GM18861 (cell line): ENCODE results near the gene LDAH.

Experiments used
- ATAC-seq: cut with Tn5 transposase; IDR thresholded peaks from one replicate; pipeline ENCODE4 v1.9.1; 2021; ENCODE audit not compliant: unreplicated experiment

LDAH gene

GRCh38 chr2:20654535-20654813 lies 168.4 kb downstream of the LDAH start:
- no peak for ATAC-seq

GRCh38 chr2:20653695-20654534 lies 169.0 kb downstream of the LDAH start:
- ATAC-seq = no peak

- ATAC-seq = no peak
These were observed 170.0 kb downstream of the LDAH start for GRCh38 chr2:20652673-20653575.

- no peak for ATAC-seq
These were observed 170.8 kb downstream of the LDAH start for GRCh38 chr2:20652141-20652540.

GRCh38 chr2:20651731-20652099 lies 171.2 kb downstream of the LDAH start:
- ATAC-seq = no peak

GRCh38 chr2:20650877-20651730 lies 171.8 kb downstream of the LDAH start, which contains the start of gene HS1BP3:
Gene HS1BP3 (minus strand): TSS chr2:20651098. CDS start chr2:20651063, 35 bp downstream.
- peak; percentile 95 for ATAC-seq

GRCh38 chr2:20650393-20650876 lies 172.5 kb downstream of the LDAH start:
- peak; percentile 4 for ATAC-seq

- no peak for ATAC-seq
These were observed 172.9 kb downstream of the LDAH start for GRCh38 chr2:20649976-20650375.

- ATAC-seq = no peak
These were observed 173.3 kb downstream of the LDAH start for GRCh38 chr2:20649576-20649975.

- no peak for ATAC-seq
These were observed 174.1 kb downstream of the LDAH start for GRCh38 chr2:20648831-20649230.

- no peak for ATAC-seq
These were observed 174.7 kb downstream of the LDAH start for GRCh38 chr2:20648206-20648605.

GRCh38 chr2:20647738-20648137 lies 175.2 kb downstream of the LDAH start:
- no peak for ATAC-seq

- no peak for ATAC-seq
These were observed 175.7 kb downstream of the LDAH start for GRCh38 chr2:20647211-20647610.

GRCh38 chr2:20646446-20646845 lies 176.5 kb downstream of the LDAH start:
- ATAC-seq = no peak

GRCh38 chr2:20645761-20646160 lies 177.1 kb downstream of the LDAH start:
- ATAC-seq = no peak

- no peak for ATAC-seq
These were observed 177.6 kb downstream of the LDAH start for GRCh38 chr2:20645301-20645701.

- no peak for ATAC-seq
These were observed 179.1 kb downstream of the LDAH start for GRCh38 chr2:20643826-20644225.

- ATAC-seq = no peak
These were observed 179.8 kb downstream of the LDAH start for GRCh38 chr2:20643060-20643459.

- ATAC-seq = peak; percentile 88
These were observed 180.6 kb downstream of the LDAH start for GRCh38 chr2:20642055-20642971.
